C4-2B (cell line): ENCODE data around the gene GEMIN4.

ENCODE experiments used
- ZFX ChIP-seq: fragments of 450-650 bp; IDR thresholded peaks from 2 replicates; pipeline ENCODE4 v1.6.1; 2017
- TF ChIP-seq, protein P1 (sequence below): fragments of 450-650 bp; conservative IDR thresholded peaks from 2 replicates; pipeline ENCODE4 v1.5.1; 2017; ENCODE audit warnings: mild to moderate bottlenecking

DNA sequence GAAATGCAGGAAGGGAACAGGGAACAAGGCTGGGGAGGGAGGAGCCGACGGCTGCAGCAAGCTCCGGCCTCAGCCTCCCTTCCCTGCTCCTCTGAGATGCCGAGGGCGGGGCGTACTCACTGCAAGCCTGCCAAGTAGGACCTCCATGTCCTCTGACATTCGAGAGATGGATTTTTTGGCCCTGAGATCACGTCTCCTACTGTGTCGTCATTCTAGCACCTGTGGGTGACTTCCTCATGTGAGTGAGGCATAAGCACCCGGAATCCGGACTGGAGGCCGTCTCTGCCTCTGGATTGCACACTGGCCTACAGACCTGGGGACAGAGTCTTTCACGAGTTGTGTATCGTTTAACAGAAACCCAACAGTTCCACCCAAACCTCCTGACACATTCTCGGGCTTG is 44.5 kb upstream of the GEMIN4 start:
- TF ChIP-seq, protein P1, sequence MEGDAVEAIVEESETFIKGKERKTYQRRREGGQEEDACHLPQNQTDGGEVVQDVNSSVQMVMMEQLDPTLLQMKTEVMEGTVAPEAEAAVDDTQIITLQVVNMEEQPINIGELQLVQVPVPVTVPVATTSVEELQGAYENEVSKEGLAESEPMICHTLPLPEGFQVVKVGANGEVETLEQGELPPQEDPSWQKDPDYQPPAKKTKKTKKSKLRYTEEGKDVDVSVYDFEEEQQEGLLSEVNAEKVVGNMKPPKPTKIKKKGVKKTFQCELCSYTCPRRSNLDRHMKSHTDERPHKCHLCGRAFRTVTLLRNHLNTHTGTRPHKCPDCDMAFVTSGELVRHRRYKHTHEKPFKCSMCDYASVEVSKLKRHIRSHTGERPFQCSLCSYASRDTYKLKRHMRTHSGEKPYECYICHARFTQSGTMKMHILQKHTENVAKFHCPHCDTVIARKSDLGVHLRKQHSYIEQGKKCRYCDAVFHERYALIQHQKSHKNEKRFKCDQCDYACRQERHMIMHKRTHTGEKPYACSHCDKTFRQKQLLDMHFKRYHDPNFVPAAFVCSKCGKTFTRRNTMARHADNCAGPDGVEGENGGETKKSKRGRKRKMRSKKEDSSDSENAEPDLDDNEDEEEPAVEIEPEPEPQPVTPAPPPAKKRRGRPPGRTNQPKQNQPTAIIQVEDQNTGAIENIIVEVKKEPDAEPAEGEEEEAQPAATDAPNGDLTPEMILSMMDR = no peak
- no peak for TF ChIP-seq ZFX
